Measurements from ENCODE around the gene MRPL11.
A peak's percentile ranks its signal among the peaks of the same experiment; 100 is the strongest.

The MRPL11 gene

GRCh38 chr11:66438504-66439466, at the start of gene MRPL11:
Gene MRPL11, minus strand, starts transcription at chr11:66438848. Its CDS starts 94 bp downstream, at chr11:66438754.
- DNase-seq = peak; percentile 65 to 97 (median 87)

- DNase-seq = no peak
These were observed 46.2 kb upstream of the MRPL11 start for GRCh38 chr11:66484806-66485380.

- DNase-seq = peak; percentile 79 to 97 (median 94)
These were observed 41.7 kb upstream of the MRPL11 start, which contains the start of gene DPP3 for GRCh38 chr11:66480117-66480938. Gene DPP3, plus strand, starts transcription at chr11:66480434. Its CDS starts 1,767 bp downstream, at chr11:66482201.

GRCh38 chr11:66479394-66480116, 40.9 kb upstream of the MRPL11 start:
- DNase-seq = peak in 4 of 14 donors; percentile 44 to 82 (median 51)

- DNase-seq = no peak
These were observed 40.2 kb upstream of the MRPL11 start for GRCh38 chr11:66478729-66479393.

- DNase-seq = no peak
These were observed 38.9 kb upstream of the MRPL11 start for GRCh38 chr11:66477263-66478201.

GRCh38 chr11:66476841-66477251, 38.2 kb upstream of the MRPL11 start:
- peak in 1 of 14 donors; percentile 17 for DNase-seq

GRCh38 chr11:66476173-66476840, 37.7 kb upstream of the MRPL11 start:
- no peak for DNase-seq

GRCh38 chr11:66475349-66476172, 36.9 kb upstream of the MRPL11 start:
- no peak for DNase-seq

GRCh38 chr11:66473608-66474515, 35.2 kb upstream of the MRPL11 start:
- no peak for DNase-seq

- no peak for DNase-seq
These were observed 34.5 kb upstream of the MRPL11 start for GRCh38 chr11:66473167-66473566.

- no peak for DNase-seq
These were observed 33.4 kb upstream of the MRPL11 start for GRCh38 chr11:66472054-66472453.

GRCh38 chr11:66471142-66471541, 32.5 kb upstream of the MRPL11 start:
- no peak for DNase-seq

- no peak for DNase-seq
These were observed 31.4 kb upstream of the MRPL11 start for GRCh38 chr11:66470015-66470414.

GRCh38 chr11:66469441-66469840, 30.8 kb upstream of the MRPL11 start:
- no peak for DNase-seq

- DNase-seq = no peak
These were observed 30.0 kb upstream of the MRPL11 start for GRCh38 chr11:66468691-66469090.

- DNase-seq = peak in 2 of 14 donors; percentile 4 to 12
These were observed 29.1 kb upstream of the MRPL11 start for GRCh38 chr11:66467756-66468155.
